HEK293T (cell line): ENCODE results near the gene GMDS.

Source experiments
- FOXA1 ChIP-seq: fragments of 450-650 bp; IDR thresholded peaks from 2 replicates; pipeline ENCODE4 v1.6.1; 2016; ENCODE audit warnings: mild to moderate bottlenecking
- FOXM1 ChIP-seq: fragments of 450-650 bp; IDR thresholded peaks from 2 replicates; pipeline ENCODE4 v1.6.1; 2017; ENCODE audit warnings: mild to moderate bottlenecking, borderline replicate concordance
- SP1 ChIP-seq: fragments of 450-650 bp; IDR thresholded peaks from 2 replicates; pipeline ENCODE4 v1.6.1; 2017
- TARDBP ChIP-seq: fragments of 450-650 bp; IDR thresholded peaks from 2 replicates; pipeline ENCODE4 v1.6.1; 2016
- TF ChIP-seq, protein P1 (sequence below): fragments of 450-650 bp; IDR thresholded peaks from 2 replicates; pipeline ENCODE4 v1.6.1; 2016

DNA sequence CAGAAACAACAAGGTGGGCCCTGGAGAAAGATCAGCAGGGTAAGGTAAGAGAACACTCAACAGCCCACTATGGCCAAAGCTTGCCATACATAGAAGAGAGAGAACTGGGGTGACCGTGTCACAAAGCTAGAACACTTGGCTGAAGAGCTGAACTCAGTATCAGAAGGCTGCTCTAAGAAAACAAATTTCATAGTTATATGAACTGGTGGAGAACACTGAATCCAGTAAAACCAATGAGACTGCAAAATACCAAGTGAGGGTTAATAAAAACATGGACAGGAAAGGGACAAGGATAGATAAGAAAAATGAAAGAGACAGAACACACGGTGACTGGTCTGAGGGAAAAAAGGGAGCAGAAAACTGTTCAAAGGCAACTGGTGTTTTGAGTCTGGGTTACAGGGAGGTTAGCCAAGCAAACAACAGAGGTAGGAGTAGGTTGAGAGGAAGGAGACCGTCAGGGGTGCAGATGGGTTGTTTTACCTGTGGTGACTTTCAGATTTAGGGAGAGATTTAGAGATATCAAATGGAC, 56.5 kb downstream of the GMDS start:
- no peak for TF ChIP-seq TARDBP
- TF ChIP-seq SP1: no peak
- no peak for TF ChIP-seq FOXA1
- TF ChIP-seq, protein P1, sequence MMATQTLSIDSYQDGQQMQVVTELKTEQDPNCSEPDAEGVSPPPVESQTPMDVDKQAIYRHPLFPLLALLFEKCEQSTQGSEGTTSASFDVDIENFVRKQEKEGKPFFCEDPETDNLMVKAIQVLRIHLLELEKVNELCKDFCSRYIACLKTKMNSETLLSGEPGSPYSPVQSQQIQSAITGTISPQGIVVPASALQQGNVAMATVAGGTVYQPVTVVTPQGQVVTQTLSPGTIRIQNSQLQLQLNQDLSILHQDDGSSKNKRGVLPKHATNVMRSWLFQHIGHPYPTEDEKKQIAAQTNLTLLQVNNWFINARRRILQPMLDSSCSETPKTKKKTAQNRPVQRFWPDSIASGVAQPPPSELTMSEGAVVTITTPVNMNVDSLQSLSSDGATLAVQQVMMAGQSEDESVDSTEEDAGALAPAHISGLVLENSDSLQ: no peak
- TF ChIP-seq FOXM1: no peak
